ENCODE results near the gene SVOPL. TPM values are rescaled to one million over a fixed set of nuclear protein-coding genes. Genes with fewer than 3 reads are reported as not detected.

The SVOPL gene
- total RNA-seq, 4 donors from 2014 or later = 0.19 to 1.9 (median 0.86) TPM; not detected in 1

DNA sequence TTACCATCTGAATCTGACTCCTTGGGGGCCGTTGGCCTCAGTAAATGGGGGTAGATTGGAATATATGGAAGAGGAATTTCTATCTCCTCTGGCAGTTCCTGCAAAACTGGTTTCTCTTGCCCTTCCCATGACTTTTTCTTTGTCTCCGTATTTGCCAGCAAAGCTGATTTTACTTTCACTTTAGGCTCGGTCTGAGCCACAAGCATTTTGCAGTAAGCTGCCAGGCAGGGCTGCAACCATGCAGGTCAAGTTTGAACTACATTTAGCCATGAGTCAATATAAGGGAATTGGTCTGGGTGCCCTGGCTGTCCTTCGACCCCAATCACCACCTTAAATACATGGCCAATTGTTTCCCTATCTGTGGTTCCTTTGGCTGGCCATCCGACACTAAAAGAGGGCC lies 136.8 kb downstream of the SVOPL start:
- H3K9me3 ChIP-seq = peaks cover 39% of the 10 kb centered on the region

DNA sequence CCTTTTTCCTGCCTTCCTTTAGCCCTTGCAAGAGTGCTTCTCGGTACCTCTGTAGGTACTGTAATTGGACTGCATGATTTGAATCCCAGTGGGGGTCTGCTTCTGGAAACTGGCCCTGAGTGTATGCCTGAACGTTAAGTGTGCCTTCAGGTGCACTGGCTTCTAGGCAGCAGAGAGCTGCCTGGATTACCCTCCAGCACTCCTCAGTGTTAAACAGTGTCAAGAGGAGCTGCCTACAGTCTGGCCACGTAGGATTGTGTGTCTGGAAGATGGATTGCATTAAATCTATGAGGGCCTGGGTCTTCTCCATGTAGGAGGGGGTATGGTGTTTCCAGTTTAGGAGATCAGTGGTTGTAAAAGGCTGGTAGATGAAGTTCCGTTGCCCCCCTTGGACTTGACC lies 137.4 kb downstream of the SVOPL start:
- no peak overlapping the region for H3K27ac ChIP-seq
- no peak for DNase-seq (ENCODE audit: low spot score in 2 of 2)
- TF ChIP-seq POLR2A (IDR thresholded peaks at IDR 0.05) (no peak), POLR2AphosphoS5 (IDR thresholded peaks at IDR 0.05) (no peak), EP300 (IDR thresholded peaks at IDR 0.05) (no peak)
- TF ChIP-seq, protein P1, sequence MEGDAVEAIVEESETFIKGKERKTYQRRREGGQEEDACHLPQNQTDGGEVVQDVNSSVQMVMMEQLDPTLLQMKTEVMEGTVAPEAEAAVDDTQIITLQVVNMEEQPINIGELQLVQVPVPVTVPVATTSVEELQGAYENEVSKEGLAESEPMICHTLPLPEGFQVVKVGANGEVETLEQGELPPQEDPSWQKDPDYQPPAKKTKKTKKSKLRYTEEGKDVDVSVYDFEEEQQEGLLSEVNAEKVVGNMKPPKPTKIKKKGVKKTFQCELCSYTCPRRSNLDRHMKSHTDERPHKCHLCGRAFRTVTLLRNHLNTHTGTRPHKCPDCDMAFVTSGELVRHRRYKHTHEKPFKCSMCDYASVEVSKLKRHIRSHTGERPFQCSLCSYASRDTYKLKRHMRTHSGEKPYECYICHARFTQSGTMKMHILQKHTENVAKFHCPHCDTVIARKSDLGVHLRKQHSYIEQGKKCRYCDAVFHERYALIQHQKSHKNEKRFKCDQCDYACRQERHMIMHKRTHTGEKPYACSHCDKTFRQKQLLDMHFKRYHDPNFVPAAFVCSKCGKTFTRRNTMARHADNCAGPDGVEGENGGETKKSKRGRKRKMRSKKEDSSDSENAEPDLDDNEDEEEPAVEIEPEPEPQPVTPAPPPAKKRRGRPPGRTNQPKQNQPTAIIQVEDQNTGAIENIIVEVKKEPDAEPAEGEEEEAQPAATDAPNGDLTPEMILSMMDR (IDR thresholded peaks at IDR 0.05) = no peak
- peaks cover 42% of the 10 kb centered on the region for H3K9me3 ChIP-seq
- H3K4me3 ChIP-seq = no peak overlapping the region
- no peaks in the 10 kb centered on the region for H3K27me3 ChIP-seq
- WGBS = 77% methylated on average over 3 of the region's 4 CpGs
- peaks cover 100% of the 10 kb centered on the region for H3K36me3 ChIP-seq
- H3K4me1 ChIP-seq = no peaks in the 10 kb centered on the region

More for the DNA sequence above, 136.8 kb downstream of the SVOPL start:
- Histone ChIP-seq H3K4me1 (no peaks in the 10 kb centered on the region), H3K4me3 (no peak overlapping the region), H3K27ac (no peak overlapping the region), H3K27me3 (no peaks in the 10 kb centered on the region), H3K36me3 (peaks cover 100% of the 10 kb centered on the region)
- no peak for TF ChIP-seq POLR2A (IDR thresholded peaks at IDR 0.05)
- TF ChIP-seq EP300 (IDR thresholded peaks at IDR 0.05) = no peak
- TF ChIP-seq, protein P1 (IDR thresholded peaks at IDR 0.05) = no peak
- TF ChIP-seq POLR2AphosphoS5 (IDR thresholded peaks at IDR 0.05) = no peak
- WGBS = 77% methylated on average over 5 of the region's 5 CpGs
- DNase-seq (ENCODE audit: low spot score in 2 of 2) = no peak

DNA sequence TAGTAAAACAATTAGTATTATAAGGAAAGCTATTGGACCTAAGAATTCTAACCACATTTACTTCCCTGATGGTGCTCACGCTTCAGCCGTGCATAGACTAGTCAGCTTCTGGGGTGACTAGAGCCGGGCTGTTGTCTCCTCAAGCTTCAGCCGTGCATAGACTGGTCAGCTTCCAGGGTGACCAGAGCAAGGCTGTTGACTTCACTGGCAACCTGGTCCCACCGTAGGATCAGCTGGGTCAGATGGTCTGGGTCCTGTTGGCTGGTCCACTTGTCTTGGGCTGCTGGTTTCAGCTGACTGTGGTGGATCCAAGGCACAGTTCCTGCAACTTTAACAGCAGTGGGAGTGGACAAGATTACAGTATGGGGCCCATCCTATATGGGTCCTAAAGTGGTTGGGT lies 141.7 kb downstream of the SVOPL start:
- TF ChIP-seq POLR2A (IDR thresholded peaks at IDR 0.05) (no peak), EP300 (IDR thresholded peaks at IDR 0.05) (no peak), POLR2AphosphoS5 (IDR thresholded peaks at IDR 0.05) (no peak)
- TF ChIP-seq, protein P1 (IDR thresholded peaks at IDR 0.05) = no peak
- H3K4me1 ChIP-seq = no peaks in the 10 kb centered on the region
- H3K27ac ChIP-seq = no peak overlapping the region
- no peaks in the 10 kb centered on the region for H3K27me3 ChIP-seq
- H3K36me3 ChIP-seq = peaks cover 100% of the 10 kb centered on the region
- DNase-seq (ENCODE audit: low spot score in 2 of 2) = no peak
- H3K4me3 ChIP-seq = no peak overlapping the region
- 94% methylated on average over 2 of the region's 5 CpGs for WGBS
- H3K9me3 ChIP-seq = peaks cover 61% of the 10 kb centered on the region

DNA sequence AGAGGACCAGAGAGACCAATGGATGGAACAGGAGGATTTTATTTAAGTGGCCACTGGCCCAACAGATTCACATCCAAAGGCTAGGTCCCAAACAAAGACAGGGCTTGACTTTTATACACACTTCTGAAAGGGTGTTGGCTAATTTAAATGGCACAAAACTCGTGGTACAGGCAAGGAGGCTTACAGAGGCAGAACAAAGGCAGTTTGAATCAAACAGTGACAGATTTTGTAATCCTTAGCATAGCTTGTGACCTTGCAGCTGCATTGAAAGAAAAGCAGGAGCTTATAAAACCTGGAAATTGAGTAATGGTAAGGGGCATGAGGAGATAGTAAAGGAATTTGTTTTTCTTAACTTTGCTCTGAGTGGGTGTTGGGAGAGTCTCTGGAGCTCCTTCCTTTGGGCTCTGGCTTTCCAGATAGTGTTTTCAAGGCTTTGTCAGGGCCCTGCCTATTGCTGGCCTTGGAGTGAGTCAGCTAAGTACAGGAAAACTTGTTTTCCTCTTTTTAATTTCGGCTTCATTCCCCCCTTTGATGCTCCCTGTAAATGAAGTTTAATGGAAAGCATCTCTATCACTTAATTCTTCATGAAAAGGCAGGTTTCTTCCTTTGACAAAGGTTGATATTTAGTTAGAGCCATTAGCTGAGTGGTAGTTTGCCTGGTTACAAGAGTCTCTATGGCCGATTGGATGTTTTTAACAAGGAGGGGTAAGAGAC lies 144.2 kb downstream of the SVOPL start:
- WGBS = 100% methylated on average over 3 of the region's 3 CpGs

DNA sequence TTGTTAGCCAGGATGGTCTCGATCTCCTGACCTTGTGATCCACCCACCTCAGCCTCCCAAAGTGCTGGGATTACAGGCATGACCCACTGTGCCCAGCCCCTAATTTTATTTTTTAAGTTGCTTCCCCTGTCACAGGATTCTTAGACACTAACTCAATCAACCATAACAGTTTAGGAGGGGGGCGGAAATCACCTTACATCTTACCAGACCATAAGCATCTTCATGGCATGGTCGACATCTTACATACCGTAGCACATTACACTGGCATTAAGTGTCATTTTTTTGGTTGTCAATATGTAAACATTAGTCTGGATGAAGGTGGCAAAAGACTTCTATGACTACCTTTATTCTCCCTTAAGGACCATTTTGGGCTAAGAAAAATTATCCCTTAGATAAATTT lies 145.5 kb downstream of the SVOPL start:
- Histone ChIP-seq H3K4me1 (no peaks in the 10 kb centered on the region), H3K36me3 (peaks cover 99% of the 10 kb centered on the region), H3K9me3 (peaks cover 55% of the 10 kb centered on the region), H3K27ac (no peak overlapping the region), H3K4me3 (no peak overlapping the region), H3K27me3 (no peaks in the 10 kb centered on the region)
- TF ChIP-seq POLR2A (IDR thresholded peaks at IDR 0.05) (no peak), EP300 (IDR thresholded peaks at IDR 0.05) (no peak), POLR2AphosphoS5 (IDR thresholded peaks at IDR 0.05) (no peak)
- TF ChIP-seq, protein P1 (IDR thresholded peaks at IDR 0.05) = no peak
- no peak for DNase-seq (ENCODE audit: low spot score in 2 of 2)
- WGBS = 98% methylated on average over 4 of the region's 4 CpGs

More for the DNA sequence above, 144.2 kb downstream of the SVOPL start:
- Histone ChIP-seq H3K27ac (no peak overlapping the region), H3K36me3 (peaks cover 100% of the 10 kb centered on the region), H3K9me3 (peaks cover 58% of the 10 kb centered on the region), H3K4me1 (no peaks in the 10 kb centered on the region), H3K4me3 (no peak overlapping the region), H3K27me3 (no peaks in the 10 kb centered on the region)
- DNase-seq (ENCODE audit: low spot score in 2 of 2) = no peak
- TF ChIP-seq POLR2A (IDR thresholded peaks at IDR 0.05) = no peak
- TF ChIP-seq POLR2AphosphoS5 (IDR thresholded peaks at IDR 0.05) = no peak
- no peak for TF ChIP-seq EP300 (IDR thresholded peaks at IDR 0.05)
- TF ChIP-seq, protein P1 (IDR thresholded peaks at IDR 0.05) = no peak

All from suprapubic skin (tissue), 4 donors.